Measurements from ENCODE around the gene P2RY13. TPM values are rescaled to one million over a fixed set of nuclear protein-coding genes. Genes with fewer than 3 reads are reported as not detected.
A peak's percentile ranks its signal among the peaks of the same experiment; 100 is the strongest.

Gene P2RY13
- total and polyA plus RNA-seq, 11 donors, result 0.23 to 7.3 (median 0.45) TPM

GRCh38 chr3:151322511-151322910 lies 6.8 kb downstream of the P2RY13 start:
- TF ChIP-seq CTCF (IDR thresholded peaks at IDR 0.05), result no peak
- TF ChIP-seq POLR2A (IDR thresholded peaks at IDR 0.05), result no peak
- Histone ChIP-seq H3K4me3 (no peak overlapping the region), H3K27me3 (no peaks in the 10 kb centered on the region), H3K36me3 (no peaks in the 10 kb centered on the region), H3K27ac (peak overlapping the region in 1 of 12 donors; percentile 39), H3K9me3 (no peaks in the 10 kb centered on the region), H3K4me1 (peaks cover 0 to 36% (median 0%) of the 10 kb centered on the region in 12 donors)
- WGBS, 4 donors, result 72 to 92% (median 88%) methylated on average over 1 of the region's 1 CpG
- intact Hi-C loops (cut with DNase I), result no loop called here
- DNase-seq, result no peak
- ATAC-seq, result no peak

- 77 to 84% (median 78%) methylated on average over 1 of the region's 1 CpG for WGBS, 4 donors
- intact Hi-C loops (cut with DNase I), result no loop called here
- Histone ChIP-seq H3K4me3 (no peak overlapping the region), H3K36me3 (no peaks in the 10 kb centered on the region), H3K9me3 (no peaks in the 10 kb centered on the region), H3K27ac (no peak overlapping the region), H3K4me1 (peaks cover 0 to 28% (median 0%) of the 10 kb centered on the region in 12 donors), H3K27me3 (no peaks in the 10 kb centered on the region)
- TF ChIP-seq CTCF (IDR thresholded peaks at IDR 0.05), result no peak
- no peak for TF ChIP-seq POLR2A (IDR thresholded peaks at IDR 0.05)
- ATAC-seq (no peak), DNase-seq (no peak)
Measured at GRCh38 chr3:151321526-151321925, 7.8 kb downstream of the P2RY13 start.

- WGBS, 4 donors, result 86 to 92% (median 92%) methylated on average over 2 of the region's 2 CpGs
- Histone ChIP-seq H3K36me3 (no peaks in the 10 kb centered on the region), H3K4me1 (peaks cover 0 to 27% (median 0%) of the 10 kb centered on the region in 12 donors), H3K9me3 (no peaks in the 10 kb centered on the region), H3K27ac (no peak overlapping the region), H3K27me3 (no peaks in the 10 kb centered on the region), H3K4me3 (no peak overlapping the region)
- DNase-seq (no peak), ATAC-seq (no peak)
- no peak for TF ChIP-seq POLR2A (IDR thresholded peaks at IDR 0.05)
- no peak for TF ChIP-seq CTCF (IDR thresholded peaks at IDR 0.05)
- intact Hi-C loops (cut with DNase I), result no loop called here
Measured at GRCh38 chr3:151320131-151320530, 9.2 kb downstream of the P2RY13 start.

- 87 to 94% (median 90%) methylated on average over 4 of the region's 4 CpGs for WGBS, 4 donors
- peaks cover 0 to 27% (median 0%) of the 10 kb centered on the region in 12 donors for H3K4me1 ChIP-seq
- no peak overlapping the region for H3K4me3 ChIP-seq
- DNase-seq, result no peak
- ATAC-seq, result no peak
- TF ChIP-seq CTCF (IDR thresholded peaks at IDR 0.05) (no peak), POLR2A (IDR thresholded peaks at IDR 0.05) (no peak)
- H3K27ac ChIP-seq, result no peak overlapping the region
- H3K36me3 ChIP-seq, result no peaks in the 10 kb centered on the region
- intact Hi-C loops (cut with DNase I), result no loop called here
- H3K27me3 ChIP-seq, result no peaks in the 10 kb centered on the region
- no peaks in the 10 kb centered on the region for H3K9me3 ChIP-seq
Measured at GRCh38 chr3:151319628-151320027, 9.7 kb downstream of the P2RY13 start.

All from heart left ventricle (tissue), 16 donors.